ENCODE measurements around the gene CHST13. TPM values are rescaled to one million over a fixed set of nuclear protein-coding genes. Genes with fewer than 3 reads are reported as not detected.

The CHST13 gene
- total and polyA plus RNA-seq, 2 donors (not counting 3 experiments of a cell fraction or from before 2014, with no cell fraction given), result 0.04 TPM; not detected in 1

GRCh38 chr3:126512026-126512425, 11.9 kb upstream of the CHST13 start:
- ChIA-PET CTCF (interaction anchor here (1.1 kb wide), 1 partner anchor 11 kb away, joined by 6 read pairs; no protein-coding TSS in a partner anchor), POLR2A (no interaction called here)
- Histone ChIP-seq H3K27ac (ENCODE audit: insufficient read depth, low read depth, low read length) (no peak overlapping the region), H3K4me3 (replicated peaks in 1 of 3; ENCODE audit: insufficient read depth in 1 of 3, low read depth in 1 of 3, low read length in 3 of 3) (no peak overlapping the region), H3K36me3 (ENCODE audit: control insufficient read depth in 2 of 2, extremely low read depth in 1 of 2, insufficient read depth in 2 of 2, low read length in 2 of 2) (no peaks in the 10 kb centered on the region), H3K79me2 (ENCODE audit: control insufficient read depth, insufficient read depth, low read length) (no peaks in the 10 kb centered on the region), H4K20me1 (replicated peaks; ENCODE audit: control insufficient read depth, extremely low read depth, insufficient read depth, low read length) (no peaks in the 10 kb centered on the region), H3K9ac (replicated peaks; ENCODE audit: extremely low read depth, insufficient read depth, low read length) (no peak overlapping the region), H3K4me2 (ENCODE audit: insufficient read depth, low read length) (no peak overlapping the region), H2AFZ (ENCODE audit: low read depth, low read length) (no peak overlapping the region), H3K27me3 (ENCODE audit: control insufficient read depth in 2 of 2, insufficient read depth in 2 of 2, low read length in 2 of 2) (no peaks in the 10 kb centered on the region), H3K9me1 (replicated peaks; ENCODE audit: control insufficient read depth, extremely low read depth, insufficient read depth, low read length) (no peaks in the 10 kb centered on the region), H3K9me3 (replicated peaks; ENCODE audit: control insufficient read depth, insufficient read depth, low read length) (no peaks in the 10 kb centered on the region), H3K4me1 (ENCODE audit: control insufficient read depth, extremely low read depth, insufficient read depth, low read length) (no peaks in the 10 kb centered on the region)
- DNase-seq (ENCODE audit: low read depth, low spot score) (no peak), FAIRE-seq (no peak)
- no TSS peak for BruUV-seq (replicated peaks)
- TF ChIP-seq CTCF (IDR thresholded peaks at IDR 0.05; ENCODE audit: extremely low read depth in 1 of 2, insufficient read depth in 1 of 2, low read depth in 1 of 2, low read length in 2 of 2), result no peak
- TF ChIP-seq POLR2A (IDR thresholded peaks at IDR 0.05; ENCODE audit: low read depth, low read length), result no peak
- TF ChIP-seq MYC (IDR thresholded peaks at IDR 0.05; ENCODE audit: low read depth, low read length), result no peak
- TF ChIP-seq EZH2 (IDR thresholded peaks at IDR 0.05; ENCODE audit: borderline replicate concordance, low read depth, low read length, severe bottlenecking), result no peak
- no peak for TF ChIP-seq MAX (IDR thresholded peaks at IDR 0.05; ENCODE audit: insufficient read depth, insufficient read length)
- no peak for TF ChIP-seq JUN (IDR thresholded peaks at IDR 0.05; ENCODE audit: borderline replicate concordance, insufficient read depth, insufficient read length, low read depth)
- TF ChIP-seq GATA2 (IDR thresholded peaks at IDR 0.05; ENCODE audit: insufficient read depth, insufficient read length, low read depth, low read length), result no peak
- no peak for TF ChIP-seq FOS (IDR thresholded peaks at IDR 0.05; ENCODE audit: borderline replicate concordance, insufficient read depth, low read length)
- no peak for TF ChIP-seq POLR2AphosphoS5 (IDR thresholded peaks at IDR 0.05; ENCODE audit: insufficient read depth, low read depth, low read length)
- intact Hi-C loops (cut with micrococcal nuclease) (no loop called here), dilution Hi-C loops (cut with MboI; ENCODE audit: extremely low pct_ligation_motif_present, low sequenced_read_pairs) (no loop called here)

All from endothelial cell of umbilical vein (primary cell).